Omental fat pad (tissue), 4 donors: ENCODE measurements around the gene MCOLN3. TPM values are rescaled to one million over a fixed set of nuclear protein-coding genes. Genes with fewer than 3 reads are reported as not detected.

Experiments
- ATAC-seq: fragments of 150-250 bp; one replicate; pipeline ENCODE4 v1.9.1; 2016; ENCODE audit warnings: mild to moderate bottlenecking, moderate library complexity; ENCODE audit not compliant: low FRiP score
- DNase-seq: peaks from one replicate; pipeline ENCODE4 v3.0.0-alpha.2; 2019; ENCODE audit warnings: low spot score
- total RNA-seq, 4 donors: library from RNA; depleted of rRNA; stranded (reverse); fragments of >200 nt; gene quantifications; one replicate each; pipeline ENCODE4 v1.1.0, GENCODE V29; 2016
- TF ChIP-seq, protein P1 (sequence below), 3 donors: fragments of 450-650 bp; IDR thresholded peaks; one replicate each; pipeline ENCODE4 v1.5.1; 2016 to 2017; ENCODE audit warnings: antibody characterized with exemption in 3 of 3, mild to moderate bottlenecking in 3 of 3, moderate library complexity in 2 of 3

Gene MCOLN3
- total RNA-seq, 4 donors from 2014 or later, result 4.9 to 29.2 (median 6.5) TPM

DNA sequence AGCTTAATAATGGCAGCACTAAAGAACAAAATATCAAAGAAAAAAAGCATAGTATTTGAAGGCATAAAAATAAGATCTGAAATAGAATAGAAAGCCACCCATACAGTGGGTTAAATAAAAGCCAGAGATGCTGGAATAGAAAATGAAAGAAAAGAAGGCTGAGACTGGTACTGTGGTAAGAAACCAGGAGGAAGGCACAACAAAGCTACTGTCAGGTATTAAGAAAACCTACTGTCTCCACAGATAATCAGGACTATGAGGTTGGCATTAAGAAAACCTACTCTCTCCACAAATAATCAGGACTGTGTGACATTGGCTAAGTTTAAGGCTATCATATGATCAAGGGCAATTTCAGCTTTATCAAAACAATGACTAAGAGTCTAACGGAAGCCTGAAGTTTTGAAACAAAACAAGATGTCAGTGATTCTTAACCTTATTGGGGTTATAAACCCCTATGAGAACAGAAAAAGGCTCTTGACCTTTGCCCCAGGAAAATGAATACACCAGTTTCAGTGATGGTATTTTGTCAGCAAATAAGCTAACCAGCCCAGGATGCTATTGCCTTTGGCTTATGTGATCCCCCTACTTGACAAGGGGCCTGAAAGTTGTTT lies 75.8 kb downstream of the MCOLN3 start:
- ATAC-seq (no peak), DNase-seq (no peak)
- TF ChIP-seq, protein P1, sequence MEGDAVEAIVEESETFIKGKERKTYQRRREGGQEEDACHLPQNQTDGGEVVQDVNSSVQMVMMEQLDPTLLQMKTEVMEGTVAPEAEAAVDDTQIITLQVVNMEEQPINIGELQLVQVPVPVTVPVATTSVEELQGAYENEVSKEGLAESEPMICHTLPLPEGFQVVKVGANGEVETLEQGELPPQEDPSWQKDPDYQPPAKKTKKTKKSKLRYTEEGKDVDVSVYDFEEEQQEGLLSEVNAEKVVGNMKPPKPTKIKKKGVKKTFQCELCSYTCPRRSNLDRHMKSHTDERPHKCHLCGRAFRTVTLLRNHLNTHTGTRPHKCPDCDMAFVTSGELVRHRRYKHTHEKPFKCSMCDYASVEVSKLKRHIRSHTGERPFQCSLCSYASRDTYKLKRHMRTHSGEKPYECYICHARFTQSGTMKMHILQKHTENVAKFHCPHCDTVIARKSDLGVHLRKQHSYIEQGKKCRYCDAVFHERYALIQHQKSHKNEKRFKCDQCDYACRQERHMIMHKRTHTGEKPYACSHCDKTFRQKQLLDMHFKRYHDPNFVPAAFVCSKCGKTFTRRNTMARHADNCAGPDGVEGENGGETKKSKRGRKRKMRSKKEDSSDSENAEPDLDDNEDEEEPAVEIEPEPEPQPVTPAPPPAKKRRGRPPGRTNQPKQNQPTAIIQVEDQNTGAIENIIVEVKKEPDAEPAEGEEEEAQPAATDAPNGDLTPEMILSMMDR (IDR thresholded peaks at IDR 0.05), result no peak

DNA sequence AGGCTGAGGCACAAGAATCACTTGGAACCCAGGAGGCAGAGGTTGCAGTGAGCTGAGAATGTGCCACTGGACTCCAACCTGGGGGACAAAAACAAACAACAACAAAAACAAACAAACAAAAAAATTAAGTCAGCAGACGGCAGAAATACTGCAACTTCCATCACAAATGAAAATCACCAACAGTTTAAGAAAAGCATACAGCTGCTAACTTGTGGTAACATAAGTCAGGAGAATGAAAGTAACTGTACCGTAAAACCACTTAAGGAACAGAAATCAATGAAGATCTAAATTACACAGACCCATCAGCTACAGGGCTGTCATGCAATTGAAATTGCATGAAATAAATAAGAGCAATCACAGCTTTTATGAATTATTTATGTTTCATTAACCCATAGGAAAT lies 76.3 kb downstream of the MCOLN3 start:
- TF ChIP-seq, protein P1 (IDR thresholded peaks at IDR 0.05), result no peak
- ATAC-seq (no peak), DNase-seq (no peak)

DNA sequence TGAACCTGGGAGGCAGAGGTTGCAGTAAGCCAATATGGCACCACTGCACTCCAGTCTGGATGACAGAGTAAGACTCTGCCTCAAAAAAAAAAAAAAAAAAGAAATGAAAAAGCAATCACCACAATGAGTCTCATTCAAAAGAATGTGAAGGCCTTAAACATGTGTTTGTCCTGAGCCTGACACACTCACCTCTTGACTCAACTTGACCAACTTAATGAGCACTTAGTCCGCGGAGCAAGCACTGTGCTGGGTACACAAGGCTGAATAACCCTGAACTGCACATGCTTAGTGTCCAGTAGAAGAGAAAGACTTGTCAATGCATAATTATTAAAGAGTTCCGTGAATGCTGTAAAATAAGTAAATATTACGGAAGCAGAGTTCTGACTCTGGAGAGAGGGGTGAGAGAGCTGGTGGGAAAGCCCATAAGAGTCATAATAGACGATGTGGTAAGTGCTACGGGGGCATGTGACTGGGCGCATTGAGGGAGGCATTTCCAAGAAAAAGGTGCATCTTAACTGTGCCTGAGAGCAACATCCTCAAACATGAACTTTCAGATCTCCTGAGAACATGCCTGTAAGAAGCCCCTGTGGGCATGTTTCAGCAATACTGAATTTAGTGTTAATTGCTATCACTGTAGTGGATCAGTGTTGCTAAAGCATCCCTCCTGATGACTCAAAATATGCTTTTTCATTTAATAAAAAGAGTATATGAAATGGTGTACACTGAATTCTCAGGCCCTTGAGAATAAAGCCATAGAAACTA lies 78.6 kb downstream of the MCOLN3 start:
- DNase-seq, result no peak
- ATAC-seq, result no peak

DNA sequence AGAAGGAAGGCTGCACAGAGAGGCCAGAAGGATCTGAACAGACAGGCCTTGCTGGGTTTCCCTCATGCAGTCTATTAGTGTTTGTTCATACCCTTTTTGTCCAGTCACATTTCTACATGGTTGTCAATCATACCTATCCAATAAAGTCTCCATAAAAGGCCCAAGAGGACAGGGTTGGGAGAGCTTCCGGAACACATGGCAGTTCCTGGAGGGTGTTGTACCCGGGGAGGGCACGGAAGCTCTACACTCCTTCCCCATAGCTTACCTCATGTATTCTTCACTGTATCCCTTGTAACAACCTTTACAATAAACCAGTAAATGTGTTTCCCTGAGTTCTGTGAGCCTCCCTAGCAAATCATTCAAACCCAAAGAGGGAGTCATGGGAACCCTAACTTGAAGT lies 79.4 kb downstream of the MCOLN3 start:
- no peak for ATAC-seq
- TF ChIP-seq, protein P1 (IDR thresholded peaks at IDR 0.05), result no peak
- DNase-seq, result no peak

More for the DNA sequence above, 78.6 kb downstream of the MCOLN3 start:
- TF ChIP-seq, protein P1 (IDR thresholded peaks at IDR 0.05), result no peak

DNA sequence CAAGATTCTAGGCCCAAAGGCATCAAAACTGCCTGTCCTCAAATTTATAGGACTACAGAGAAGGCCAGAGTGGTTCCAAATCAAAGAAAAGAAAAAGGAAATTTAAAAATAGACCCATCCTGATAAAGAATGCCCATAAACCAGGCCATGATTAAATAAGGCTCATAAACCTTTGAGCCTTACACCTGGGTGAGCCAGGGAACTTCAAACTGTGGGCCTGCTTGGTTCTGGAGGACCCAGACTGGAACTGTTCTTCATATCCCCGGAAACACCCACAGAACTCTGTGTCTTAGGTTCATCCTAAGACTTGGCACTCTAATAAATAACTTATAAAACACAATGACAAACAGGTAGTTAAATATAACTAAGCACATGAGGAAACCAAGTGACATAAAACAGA lies 80.2 kb downstream of the MCOLN3 start:
- no peak for DNase-seq
- TF ChIP-seq, protein P1 (IDR thresholded peaks at IDR 0.05), result no peak
- ATAC-seq, result no peak

Other genes with a start within 250 kb of the MCOLN3 start
- under 1 TPM in 1 of 4 donors, not detected in 3; 0.72 TPM for gene LPAR3, start 155.3 kb downstream of the MCOLN3 start, total RNA-seq
- 1 to 10 TPM; 1.1 to 9.9 (median 2.7) TPM for gene MCOLN2, start 51.4 kb downstream of the MCOLN3 start, total RNA-seq
- 1 to 10 TPM; 5.2 to 9.4 (median 8.3) TPM for gene SYDE2, start 152.5 kb upstream of the MCOLN3 start, total RNA-seq
- 10 to 100 TPM; 12.0 to 15.8 (median 12.8) TPM for gene C1orf52, start 211.2 kb upstream of the MCOLN3 start, total RNA-seq
- 10 to 100 TPM; 13.9 to 21.6 (median 18.0) TPM for gene BCL10, start 228.1 kb upstream of the MCOLN3 start, total RNA-seq